GM12878 (cell line): ENCODE measurements around the gene PSMB8.

Experiments
- CEBPZ ChIP-seq: fragments of 150-350 bp; IDR thresholded peaks from 2 replicates; pipeline ENCODE4 v1.6.1; 2016; ENCODE audit warnings: low read depth, low read length
- CTCF ChIP-seq, 3 experiments: IDR thresholded peaks in 2 of 3; conservative IDR thresholded peaks in 1 of 3; 2 replicates each; pipeline ENCODE4 v1.5.1; 2011; ENCODE audit warnings: low read depth in 3 of 3, low read length in 3 of 3, mild to moderate bottlenecking in 3 of 3, control low read depth in 2 of 3, moderate library complexity in 2 of 3, inconsistent platforms in 1 of 3, mixed read lengths in 1 of 3; ENCODE audit not compliant: control insufficient read depth in 2 of 3, insufficient read depth in 1 of 3; ENCODE audit errors: extremely low read depth in 1 of 3
- EZH2 ChIP-seq: IDR thresholded peaks from 2 replicates; pipeline ENCODE4 v1.6.1; 2012; ENCODE audit warnings: low read depth, mild to moderate bottlenecking, control low read depth, inconsistent platforms, low read length, borderline replicate concordance; ENCODE audit not compliant: control insufficient read depth
- FOXM1 ChIP-seq: IDR thresholded peaks from 2 replicates; pipeline ENCODE4 v1.6.1; 2012; ENCODE audit warnings: low read depth, mild to moderate bottlenecking, inconsistent platforms, low read length, moderate library complexity
- NFYB ChIP-seq: IDR thresholded peaks from 2 replicates; pipeline ENCODE4 v1.6.1; 2011; ENCODE audit warnings: low read depth, mild to moderate bottlenecking, low read length, improper control_type of control experiment, moderate library complexity; ENCODE audit not compliant: insufficient read depth
- POLR2A ChIP-seq: IDR thresholded peaks from 2 replicates; pipeline ENCODE4 v1.6.1; 2011; ENCODE audit warnings: low read depth, mild to moderate bottlenecking, low read length
- SIN3A ChIP-seq: IDR thresholded peaks from 2 replicates; pipeline ENCODE4 v1.6.1; 2012; ENCODE audit warnings: low read depth, low read length, improper control_type of control experiment

- TF ChIP-seq CTCF (IDR thresholded peaks at IDR 0.05 in 2 of 3, conservative IDR thresholded peaks at IDR 0.05 in 1 of 3; ENCODE audit: control insufficient read depth in 2 of 3, extremely low read depth in 1 of 3, insufficient read depth in 1 of 3, low read depth in 3 of 3, low read length in 3 of 3) (no peak), SIN3A (no peak), NFYB (no peak), EZH2 (no peak), CEBPZ (no peak), FOXM1 (0 out of 2 replicates have a peak, but pooled peaks have one; percentile 35), POLR2A (no peak; the same call in 1 of the 2 replicates)
Observed at GRCh38 chr6:32815996-32816395, 27.9 kb downstream of the PSMB8 start.
